GM12891 (cell line): ENCODE measurements around the gene TIMD4.

Experiments used
- POLR2A ChIP-seq: IDR thresholded peaks from 2 replicates; pipeline ENCODE4 v1.6.1; 2011; ENCODE audit warnings: low read depth, low read length, control low read depth
- POLR2AphosphoS5 ChIP-seq: IDR thresholded peaks from 2 replicates; pipeline ENCODE4 v1.6.1; 2011; ENCODE audit warnings: low read depth, low read length, control low read depth
- SPI1 ChIP-seq: IDR thresholded peaks from 2 replicates; pipeline ENCODE4 v1.6.1; 2011; ENCODE audit warnings: low read depth, low read length, control low read depth
- TAF1 ChIP-seq: IDR thresholded peaks from 2 replicates; pipeline ENCODE4 v1.6.1; 2011; ENCODE audit warnings: low read depth, low read length, control low read depth

- TF ChIP-seq POLR2AphosphoS5, result no peak
- TF ChIP-seq POLR2A, result no peak
- TF ChIP-seq SPI1, result no peak
- no peak for TF ChIP-seq TAF1
Measured at GRCh38 chr5:156949424-156949823, 13.6 kb downstream of the TIMD4 start.
